ENCODE data around the gene CFAP74.

Gene CFAP74

GRCh38 chr1:1883092-1883873 lies 120.3 kb downstream of the CFAP74 start:
- DNase-seq: peak in 1 of 2 experiments; percentile 64
- TF ChIP-seq GATA1 (IDR thresholded peaks at IDR 0.05; ENCODE audit: low read depth, low read length) (no peak), POLR2A (IDR thresholded peaks at IDR 0.05; ENCODE audit: low read length) (no peak)

- no peak for DNase-seq
- no peak for TF ChIP-seq GATA1 (IDR thresholded peaks at IDR 0.05; ENCODE audit: low read depth, low read length)
- no peak for TF ChIP-seq POLR2A (IDR thresholded peaks at IDR 0.05; ENCODE audit: low read length)
Observed at GRCh38 chr1:1881727-1882126, 121.9 kb downstream of the CFAP74 start.

GRCh38 chr1:1880617-1881312 lies 122.8 kb downstream of the CFAP74 start:
- TF ChIP-seq GATA1 (IDR thresholded peaks at IDR 0.05; ENCODE audit: low read depth, low read length): no peak
- no peak for TF ChIP-seq POLR2A (IDR thresholded peaks at IDR 0.05; ENCODE audit: low read length)
- no peak for DNase-seq

GRCh38 chr1:1879942-1880341 lies 123.6 kb downstream of the CFAP74 start:
- DNase-seq: no peak
- no peak for TF ChIP-seq POLR2A (IDR thresholded peaks at IDR 0.05; ENCODE audit: low read length)
- no peak for TF ChIP-seq GATA1 (IDR thresholded peaks at IDR 0.05; ENCODE audit: low read depth, low read length)

- TF ChIP-seq POLR2A (IDR thresholded peaks at IDR 0.05; ENCODE audit: low read length) (no peak), GATA1 (IDR thresholded peaks at IDR 0.05; ENCODE audit: low read depth, low read length) (no peak)
- DNase-seq: no peak
Observed at GRCh38 chr1:1877865-1878436, 125.6 kb downstream of the CFAP74 start.

GRCh38 chr1:1876335-1876930 lies 127.2 kb downstream of the CFAP74 start:
- no peak for DNase-seq
- TF ChIP-seq GATA1 (IDR thresholded peaks at IDR 0.05; ENCODE audit: low read depth, low read length) (no peak), POLR2A (IDR thresholded peaks at IDR 0.05; ENCODE audit: low read length) (no peak)

- TF ChIP-seq POLR2A (IDR thresholded peaks at IDR 0.05; ENCODE audit: low read length) (no peak), GATA1 (IDR thresholded peaks at IDR 0.05; ENCODE audit: low read depth, low read length) (no peak)
- DNase-seq: no peak
Observed at GRCh38 chr1:1875932-1876331, 127.7 kb downstream of the CFAP74 start.

GRCh38 chr1:1874901-1875300 lies 128.7 kb downstream of the CFAP74 start:
- DNase-seq: no peak
- TF ChIP-seq GATA1 (IDR thresholded peaks at IDR 0.05; ENCODE audit: low read depth, low read length) (no peak), POLR2A (IDR thresholded peaks at IDR 0.05; ENCODE audit: low read length) (no peak)

- no peak for DNase-seq
- TF ChIP-seq GATA1 (IDR thresholded peaks at IDR 0.05; ENCODE audit: low read depth, low read length) (no peak), POLR2A (IDR thresholded peaks at IDR 0.05; ENCODE audit: low read length) (no peak)
Observed at GRCh38 chr1:1873186-1873585, 130.4 kb downstream of the CFAP74 start.

- TF ChIP-seq POLR2A (IDR thresholded peaks at IDR 0.05; ENCODE audit: low read length): no peak
- no peak for TF ChIP-seq GATA1 (IDR thresholded peaks at IDR 0.05; ENCODE audit: low read depth, low read length)
- no peak for DNase-seq
Observed at GRCh38 chr1:1872329-1872994, 131.1 kb downstream of the CFAP74 start.

All from erythroblast (primary cell).